ENCODE measurements around the gene CYB561. TPM values are rescaled to one million over a fixed set of nuclear protein-coding genes. Genes with fewer than 3 reads are reported as not detected.

CYB561 gene
- total and polyA plus RNA-seq, 2 donors (not counting 3 experiments of a cell fraction or from before 2014, with no cell fraction given), result 34.9 to 71.1 TPM

GRCh38 chr17:63478814-63479494, 32.8 kb upstream of the CYB561 start:
- intact Hi-C loops (cut with micrococcal nuclease) (loop anchor here (1.0 kb wide), 2 partner anchors 54 to 133 kb away; no protein-coding TSS in a partner anchor), dilution Hi-C loops (cut with MboI; ENCODE audit: extremely low pct_ligation_motif_present, low sequenced_read_pairs) (no loop called here)
- H3K36me3 ChIP-seq (ENCODE audit: control insufficient read depth in 2 of 2, extremely low read depth in 1 of 2, insufficient read depth in 2 of 2, low read length in 2 of 2), result peaks cover 0 to 38% of the 10 kb centered on the region in 2 experiments
- H3K9me3 ChIP-seq (replicated peaks; ENCODE audit: control insufficient read depth, insufficient read depth, low read length), result no peaks in the 10 kb centered on the region
- POLR2A ChIA-PET, result interaction anchor here (1.0 to 1.7 kb wide), 4 partner anchors 34 to 53 kb away, joined by 3 to 5 read pairs (median 3); no protein-coding TSS in a partner anchor
- no peaks in the 10 kb centered on the region for H3K9me1 ChIP-seq (replicated peaks; ENCODE audit: control insufficient read depth, extremely low read depth, insufficient read depth, low read length)
- peaks cover 27% of the 10 kb centered on the region for H3K4me1 ChIP-seq (ENCODE audit: control insufficient read depth, extremely low read depth, insufficient read depth, low read length)
- DNase-seq (ENCODE audit: low read depth, low spot score), result peak; percentile 81
- BruUV-seq (replicated peaks), result no TSS peak
- no peak overlapping the region for H2AFZ ChIP-seq (ENCODE audit: low read depth, low read length)
- TF ChIP-seq JUN (IDR thresholded peaks at IDR 0.05; ENCODE audit: borderline replicate concordance, insufficient read depth, insufficient read length, low read depth), result no peak
- no peak for TF ChIP-seq GATA2 (IDR thresholded peaks at IDR 0.05; ENCODE audit: insufficient read depth, insufficient read length, low read depth, low read length)
- no peak for TF ChIP-seq FOS (IDR thresholded peaks at IDR 0.05; ENCODE audit: borderline replicate concordance, insufficient read depth, low read length)
- TF ChIP-seq POLR2AphosphoS5 (IDR thresholded peaks at IDR 0.05; ENCODE audit: insufficient read depth, low read depth, low read length), result no peak
- no peak for TF ChIP-seq EZH2 (IDR thresholded peaks at IDR 0.05; ENCODE audit: borderline replicate concordance, low read depth, low read length, severe bottlenecking)
- peak; percentile 87 to 96 for TF ChIP-seq CTCF (IDR thresholded peaks at IDR 0.05; ENCODE audit: extremely low read depth in 1 of 2, insufficient read depth in 1 of 2, low read depth in 1 of 2, low read length in 2 of 2)
- no peak for TF ChIP-seq MYC (IDR thresholded peaks at IDR 0.05; ENCODE audit: low read depth, low read length)
- TF ChIP-seq POLR2A (IDR thresholded peaks at IDR 0.05; ENCODE audit: low read depth, low read length), result no peak
- TF ChIP-seq, protein P1, sequence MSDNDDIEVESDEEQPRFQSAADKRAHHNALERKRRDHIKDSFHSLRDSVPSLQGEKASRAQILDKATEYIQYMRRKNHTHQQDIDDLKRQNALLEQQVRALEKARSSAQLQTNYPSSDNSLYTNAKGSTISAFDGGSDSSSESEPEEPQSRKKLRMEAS (IDR thresholded peaks at IDR 0.05; ENCODE audit: insufficient read depth, insufficient read length), result no peak
- H4K20me1 ChIP-seq (replicated peaks; ENCODE audit: control insufficient read depth, extremely low read depth, insufficient read depth, low read length), result no peaks in the 10 kb centered on the region
- no peak overlapping the region for H3K27ac ChIP-seq (ENCODE audit: insufficient read depth, low read depth, low read length)
- peak overlapping the region in 1 of 3 experiments; percentile 62 for H3K4me3 ChIP-seq (replicated peaks in 1 of 3; ENCODE audit: insufficient read depth in 1 of 3, low read depth in 1 of 3, low read length in 3 of 3)
- CTCF ChIA-PET, result interaction anchor here (0.6 to 11.1 kb wide), 29 partner anchors 9 to 926 kb away, joined by 3 to 540 read pairs (median 5); partner anchors contain the start of genes CYB561, KCNH6 and MAP3K3
- H3K79me2 ChIP-seq (ENCODE audit: control insufficient read depth, insufficient read depth, low read length), result no peaks in the 10 kb centered on the region
- peak; percentile 87 for FAIRE-seq
- no peak overlapping the region for H3K4me2 ChIP-seq (ENCODE audit: insufficient read depth, low read length)
- H3K9ac ChIP-seq (replicated peaks; ENCODE audit: extremely low read depth, insufficient read depth, low read length), result no peak overlapping the region
- H3K27me3 ChIP-seq (ENCODE audit: control insufficient read depth in 2 of 2, insufficient read depth in 2 of 2, low read length in 2 of 2), result no peaks in the 10 kb centered on the region

All from endothelial cell of umbilical vein (primary cell).